Peyer's patch (tissue), 4 donors: ENCODE data around the gene ARL9. TPM values are rescaled to one million over a fixed set of nuclear protein-coding genes. Genes with fewer than 3 reads are reported as not detected.

Experiments
- DNase-seq, 3 donors: peaks; one replicate each; pipeline ENCODE4 v3.0.0-alpha.2; 2017 to 2019
- H3K27ac ChIP-seq, 4 donors: fragments of 200-600 bp; sonication (generic); one replicate each; pipeline ENCODE4 v1.5.1; 2016 to 2019
- H3K27me3 ChIP-seq, 2 donors: fragments of 200-600 bp; sonication (generic); one replicate each; pipeline ENCODE4 v1.5.1; 2019
- H3K36me3 ChIP-seq, 3 donors: fragments of 200-600 bp; sonication (generic); one replicate each; pipeline ENCODE4 v1.5.1; 2016 to 2019
- H3K4me1 ChIP-seq, 4 donors: fragments of 200-600 bp; sonication (generic); one replicate each; pipeline ENCODE4 v1.5.1; 2016 to 2019
- H3K4me3 ChIP-seq, 4 donors: fragments of 200-600 bp; sonication (generic); 1 replicate in 3 of 4; 2 replicates in 1 of 4; pipeline ENCODE4 v1.5.1; 2016 to 2019; ENCODE audit warnings: mild to moderate bottlenecking in 1 of 4
- H3K9me3 ChIP-seq, 4 donors: fragments of 200-600 bp; sonication (generic); one replicate each; pipeline ENCODE4 v1.5.1; 2016 to 2019; ENCODE audit warnings: mild to moderate bottlenecking in 1 of 4
- CTCF ChIP-seq, 6 experiments: fragments of 450-650 bp in 4 of 6; fragments of 200-600 bp in 2 of 6; sonication (generic) in 1 of 6; IDR thresholded peaks; one replicate each; pipeline ENCODE4 v1.5.1; 2017 to 2019; ENCODE audit warnings: antibody characterized with exemption in 6 of 6, mild to moderate bottlenecking in 3 of 6, moderate library complexity in 1 of 6
- POLR2A ChIP-seq, 2 donors: fragments of 450-650 bp; IDR thresholded peaks; one replicate each; pipeline ENCODE4 v1.5.1; 2017; ENCODE audit warnings: antibody characterized with exemption in 2 of 2, mild to moderate bottlenecking in 2 of 2, moderate library complexity in 2 of 2
- total RNA-seq, 4 donors: library from RNA; depleted of rRNA; stranded (reverse); fragments of >200 nt; gene quantifications; one replicate each; pipeline ENCODE4 v1.1.0, GENCODE V29; 2016

The ARL9 gene
- total RNA-seq, 4 donors from 2014 or later: not detected

DNA sequence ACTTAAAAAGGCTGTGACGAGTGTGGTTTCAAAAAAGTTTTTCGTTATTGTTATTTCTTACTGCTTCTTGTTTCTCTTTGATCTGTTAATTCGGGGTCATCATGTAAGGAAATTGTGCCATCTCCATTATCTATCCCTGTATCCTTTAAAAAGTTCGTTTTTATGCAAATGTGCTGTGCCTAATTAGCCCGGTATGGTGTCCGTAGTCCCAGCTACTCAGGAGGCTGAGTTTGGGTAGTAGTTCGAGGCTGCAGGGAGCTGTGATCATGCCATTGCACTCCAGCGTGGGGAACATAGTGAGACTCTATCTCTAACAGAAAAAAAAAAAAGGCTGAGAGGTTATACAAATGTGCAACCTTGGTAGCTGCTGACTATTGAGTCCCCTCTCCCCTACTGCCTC is 45.1 kb downstream of the ARL9 start:
- Histone ChIP-seq H3K9me3 (no peaks in the 10 kb centered on the region), H3K4me1 (no peaks in the 10 kb centered on the region)
- no peak for TF ChIP-seq CTCF (IDR thresholded peaks at IDR 0.05)
- no peak for TF ChIP-seq POLR2A (IDR thresholded peaks at IDR 0.05)

DNA sequence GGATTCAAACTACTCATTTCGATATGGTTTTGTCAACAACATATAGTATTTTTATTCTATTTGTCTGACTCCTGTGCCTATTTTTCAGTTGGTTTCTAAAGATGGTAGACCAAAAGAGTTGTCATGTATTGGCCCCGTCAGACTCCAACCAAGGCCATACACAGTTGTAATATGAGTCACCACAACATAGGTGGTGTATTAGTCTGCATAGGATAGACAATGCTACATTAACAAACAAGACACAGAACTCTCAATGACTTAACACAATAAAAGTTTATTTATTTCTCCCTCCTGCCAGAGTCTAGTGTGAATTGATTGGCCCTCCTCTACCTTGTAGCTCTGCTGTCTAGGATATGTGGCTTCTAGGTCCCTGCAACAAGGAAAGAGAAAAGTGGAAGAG is 45.9 kb downstream of the ARL9 start:
- Histone ChIP-seq H3K4me1 (no peaks in the 10 kb centered on the region), H3K9me3 (no peaks in the 10 kb centered on the region), H3K36me3 (no peaks in the 10 kb centered on the region), H3K27me3 (no peaks in the 10 kb centered on the region), H3K27ac (no peak overlapping the region), H3K4me3 (no peak overlapping the region)
- TF ChIP-seq POLR2A (IDR thresholded peaks at IDR 0.05): no peak
- TF ChIP-seq CTCF (IDR thresholded peaks at IDR 0.05): no peak
- no peak for DNase-seq

More for the DNA sequence above, 45.1 kb downstream of the ARL9 start:
- no peak overlapping the region for H3K27ac ChIP-seq
- no peaks in the 10 kb centered on the region for H3K27me3 ChIP-seq
- H3K4me3 ChIP-seq: no peak overlapping the region
- no peaks in the 10 kb centered on the region for H3K36me3 ChIP-seq
- no peak for DNase-seq

DNA sequence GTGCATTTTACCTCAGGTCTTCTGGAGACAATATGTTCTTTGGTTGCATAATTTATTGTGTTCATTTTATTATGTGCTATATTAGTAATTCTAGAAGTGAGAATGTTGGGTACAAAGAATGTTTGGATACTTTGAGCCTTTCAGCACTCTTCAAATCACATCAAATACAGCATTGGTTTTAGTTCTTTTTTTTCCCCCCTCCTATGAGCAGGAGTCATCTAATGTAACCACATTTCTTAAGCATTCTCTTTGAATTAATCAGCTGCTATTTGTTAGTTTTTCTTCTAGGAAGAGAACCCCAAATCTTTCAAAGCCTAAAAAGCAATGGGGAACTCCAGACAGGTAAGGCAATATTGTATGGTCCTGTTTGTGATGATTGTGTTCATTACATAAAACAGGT is 46.7 kb downstream of the ARL9 start:
- Histone ChIP-seq H3K4me1 (no peaks in the 10 kb centered on the region), H3K27ac (no peak overlapping the region), H3K4me3 (no peak overlapping the region), H3K9me3 (no peaks in the 10 kb centered on the region), H3K36me3 (no peaks in the 10 kb centered on the region), H3K27me3 (no peaks in the 10 kb centered on the region)
- DNase-seq: no peak
- no peak for TF ChIP-seq CTCF (IDR thresholded peaks at IDR 0.05)
- no peak for TF ChIP-seq POLR2A (IDR thresholded peaks at IDR 0.05)

DNA sequence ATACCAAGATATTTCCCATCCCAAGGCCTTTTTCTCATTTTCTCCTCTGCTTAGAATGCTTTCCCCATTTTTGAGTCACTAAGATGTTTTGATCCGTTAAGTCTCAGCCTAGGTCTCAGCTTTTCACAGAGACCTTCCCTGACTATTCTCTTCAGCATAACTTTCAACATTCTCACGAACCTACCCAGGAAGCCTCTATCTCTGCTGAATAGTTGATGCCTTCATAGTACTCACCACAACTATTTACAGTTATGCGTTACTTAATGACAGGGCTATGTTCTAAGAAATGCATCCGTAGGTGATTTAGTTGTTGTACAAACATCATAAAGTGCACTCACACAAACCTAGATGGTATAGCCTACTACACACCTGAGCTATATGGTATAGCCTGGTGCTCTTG is 64.5 kb downstream of the ARL9 start:
- no peaks in the 10 kb centered on the region for H3K36me3 ChIP-seq
- TF ChIP-seq CTCF (IDR thresholded peaks at IDR 0.05) (no peak), POLR2A (IDR thresholded peaks at IDR 0.05) (no peak)
- no peaks in the 10 kb centered on the region for H3K27me3 ChIP-seq
- no peak overlapping the region for H3K4me3 ChIP-seq
- DNase-seq: no peak
- no peaks in the 10 kb centered on the region for H3K4me1 ChIP-seq
- H3K27ac ChIP-seq: no peak overlapping the region
- H3K9me3 ChIP-seq: no peaks in the 10 kb centered on the region

Other genes with a start within 250 kb of the ARL9 start
- gene AASDH, start 118.3 kb upstream of the ARL9 start, total RNA-seq: 1 to 10 TPM; 7.2 to 9.9 (median 9.6) TPM
- gene PPAT, start 70.2 kb upstream of the ARL9 start, total RNA-seq: 1 to 10 TPM; 1.6 to 5.0 (median 2.3) TPM
- 10 to 100 TPM; 21.7 to 30.5 (median 25.4) TPM for gene PAICS, start 69.5 kb upstream of the ARL9 start, total RNA-seq
- 100 to 1,000 TPM in 1 of 4 donors, 10 to 100 TPM in 3; 28.9 to 191 (median 38.4) TPM for gene SRP72, start 38.2 kb upstream of the ARL9 start, total RNA-seq
- gene HOPX, start 175.5 kb downstream of the ARL9 start, total RNA-seq: 10 to 100 TPM in 1 of 4 donors, 1 to 10 TPM in 3; 2.7 to 14.4 (median 7.0) TPM